HTR-8/SVneo (cell line): ENCODE measurements around the gene CNTNAP2.
"Not testable (repeated sequence)": the region's sequence is repeated elsewhere in the genome, so short reads cannot be mapped to it uniquely, and the experiment has no call there.

Source experiments
- DNase-seq: peaks from one replicate; pipeline ENCODE4 v3.0.0; 2011; ENCODE audit warnings: low spot score, mixed read lengths; ENCODE audit not compliant: insufficient read length
- FAIRE-seq: peaks from 2 replicates; lab custom pipeline; 2011; peaks lifted over from hg19 to GRCh38; lab: Jason Lieb, UNC

The CNTNAP2 gene

DNA sequence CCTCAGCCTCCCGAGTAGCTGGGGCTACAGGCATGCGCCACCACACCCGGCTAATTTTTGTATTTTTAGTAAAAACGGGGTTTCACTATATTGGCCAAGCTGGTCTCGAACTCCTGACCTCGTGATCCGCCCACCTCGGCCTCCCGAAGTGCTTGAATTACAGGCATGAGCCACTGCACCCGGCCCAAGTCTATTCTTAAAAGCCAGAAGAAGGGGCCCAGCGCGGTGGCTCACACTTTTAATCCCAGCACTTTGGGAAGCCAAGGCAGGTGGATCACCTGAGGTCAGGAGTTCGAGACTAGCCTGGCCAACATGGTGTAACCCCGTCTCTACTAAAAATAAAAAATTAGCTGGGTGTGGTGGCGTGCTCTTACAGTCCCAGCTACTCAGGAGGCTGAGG is 2348.8 kb downstream of the CNTNAP2 start:
- FAIRE-seq, DNase-seq: not testable (repeated sequence)

- DNase-seq, result no peak
- FAIRE-seq, result no peak
Observed at GRCh38 chr7:148466120-148466519, 2349.5 kb downstream of the CNTNAP2 start.

GRCh38 chr7:148468700-148469098 is 2352.1 kb downstream of the CNTNAP2 start:
- FAIRE-seq, result no peak
- no peak for DNase-seq
